IPS-15b (cell line): ENCODE results near the gene LRP1B.

Experiments
- H3K27me3 ChIP-seq: one replicate; pipeline ENCODE4 v1.6.1; 2013; ENCODE audit warnings: low read length; ENCODE audit not compliant: control insufficient read depth, insufficient read depth
- H3K36me3 ChIP-seq: one replicate; pipeline ENCODE4 v1.6.1; 2013; ENCODE audit warnings: low read length; ENCODE audit not compliant: control insufficient read depth, insufficient read depth
- H3K4me1 ChIP-seq: one replicate; pipeline ENCODE4 v1.6.1; 2013; ENCODE audit warnings: mild to moderate bottlenecking, low read length; ENCODE audit not compliant: control insufficient read depth, insufficient read depth
- H3K4me3 ChIP-seq: one replicate; pipeline ENCODE4 v1.5.1; 2013; ENCODE audit warnings: low read depth, low read length
- H3K9ac ChIP-seq: one replicate; pipeline ENCODE4 v1.6.1; 2013; ENCODE audit warnings: low read depth, mild to moderate bottlenecking, low read length
- H3K9me3 ChIP-seq: one replicate; pipeline ENCODE4 v1.6.1; 2013; ENCODE audit warnings: mild to moderate bottlenecking, low read length; ENCODE audit not compliant: control insufficient read depth, insufficient read depth

Gene LRP1B

DNA sequence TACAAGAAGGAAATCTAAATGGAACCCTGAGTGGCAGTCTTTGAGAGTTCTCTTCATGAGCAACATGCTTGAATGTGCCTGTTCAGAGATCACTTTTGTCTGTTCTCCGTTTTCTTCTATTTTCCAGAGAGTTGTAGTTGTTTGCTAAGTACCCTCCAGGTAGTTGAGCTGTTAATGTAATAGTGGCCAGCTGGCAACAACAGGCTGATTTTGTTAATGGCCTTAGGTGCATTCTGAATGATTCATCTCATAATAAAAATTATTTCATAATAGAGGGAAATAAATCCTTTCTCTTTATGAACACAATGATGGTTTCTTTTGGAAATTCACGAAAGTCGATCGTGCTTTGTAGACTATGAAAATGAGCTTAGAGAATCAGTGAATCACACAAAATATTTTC is 136.8 kb downstream of the LRP1B start:
- no peak overlapping the region for H3K4me3 ChIP-seq
- H3K4me1 ChIP-seq = no peaks in the 10 kb centered on the region
- H3K9ac ChIP-seq = no peak overlapping the region
- no peaks in the 10 kb centered on the region for H3K27me3 ChIP-seq
- H3K9me3 ChIP-seq = no peaks in the 10 kb centered on the region
- no peaks in the 10 kb centered on the region for H3K36me3 ChIP-seq

DNA sequence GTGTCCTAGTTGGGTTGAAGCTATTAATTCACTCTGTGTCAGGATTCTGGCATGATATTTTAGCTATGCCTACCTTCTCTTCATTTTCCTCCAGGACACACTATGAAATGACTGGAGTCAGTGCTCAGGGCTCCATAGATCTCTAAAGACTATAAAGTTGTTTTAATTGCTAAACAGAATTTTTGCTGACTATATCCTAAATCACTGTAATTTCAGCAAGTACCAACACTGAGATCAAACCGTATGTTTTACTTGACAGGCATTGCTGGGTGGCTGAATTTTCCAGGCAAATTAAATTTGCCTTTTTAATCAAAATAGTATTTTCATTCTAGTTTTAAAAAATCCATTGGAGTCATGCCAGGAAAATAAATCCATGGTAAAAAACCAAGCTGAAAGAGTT is 138.1 kb downstream of the LRP1B start:
- no peaks in the 10 kb centered on the region for H3K9me3 ChIP-seq

DNA sequence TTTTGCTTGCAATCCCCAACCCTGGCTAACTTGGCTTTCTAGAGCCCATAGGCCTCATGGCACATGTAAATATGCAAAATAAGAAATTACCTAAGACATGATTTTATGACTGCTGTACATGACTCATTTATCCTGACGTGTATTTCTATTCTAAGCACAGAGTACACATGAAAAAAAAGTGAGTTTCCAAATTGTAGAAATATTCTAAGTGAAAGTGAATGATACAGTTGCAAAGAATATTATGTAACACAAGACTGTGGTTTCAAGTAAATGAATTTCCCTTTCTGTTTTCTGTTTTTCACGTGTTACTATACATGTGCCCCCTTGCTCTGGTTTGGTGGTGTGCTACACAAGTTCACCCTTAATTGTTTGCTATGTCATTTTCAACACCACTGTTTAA is 162.4 kb downstream of the LRP1B start:
- Histone ChIP-seq H3K9me3 (no peaks in the 10 kb centered on the region), H3K9ac (no peak overlapping the region), H3K36me3 (no peaks in the 10 kb centered on the region), H3K4me3 (no peak overlapping the region), H3K4me1 (no peaks in the 10 kb centered on the region), H3K27me3 (no peaks in the 10 kb centered on the region)

More for the DNA sequence above, 138.1 kb downstream of the LRP1B start:
- no peaks in the 10 kb centered on the region for H3K36me3 ChIP-seq
- no peak overlapping the region for H3K4me3 ChIP-seq
- H3K4me1 ChIP-seq = no peaks in the 10 kb centered on the region
- H3K9ac ChIP-seq = no peak overlapping the region
- H3K27me3 ChIP-seq = no peaks in the 10 kb centered on the region

DNA sequence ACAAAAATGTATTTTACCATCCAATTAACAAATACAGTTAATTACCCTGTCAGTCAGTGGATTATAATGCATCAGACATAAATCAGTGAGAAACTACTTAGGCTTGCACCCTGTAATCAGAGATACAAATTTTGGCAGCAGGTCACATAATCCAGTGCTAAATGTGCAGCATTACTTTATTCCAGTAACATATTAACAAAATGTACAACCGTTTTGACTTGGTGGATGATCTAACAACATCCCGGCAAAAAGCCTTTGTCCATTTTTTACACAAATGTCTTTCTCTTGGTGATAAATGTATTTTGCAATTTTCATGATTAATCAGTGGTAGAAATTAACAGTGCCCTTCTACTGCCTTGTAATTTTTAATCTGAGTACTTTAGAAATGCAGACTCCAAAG is 162.8 kb downstream of the LRP1B start:
- Histone ChIP-seq H3K4me3 (no peak overlapping the region), H3K9me3 (no peaks in the 10 kb centered on the region), H3K4me1 (no peaks in the 10 kb centered on the region), H3K9ac (no peak overlapping the region), H3K36me3 (no peaks in the 10 kb centered on the region), H3K27me3 (no peaks in the 10 kb centered on the region)

DNA sequence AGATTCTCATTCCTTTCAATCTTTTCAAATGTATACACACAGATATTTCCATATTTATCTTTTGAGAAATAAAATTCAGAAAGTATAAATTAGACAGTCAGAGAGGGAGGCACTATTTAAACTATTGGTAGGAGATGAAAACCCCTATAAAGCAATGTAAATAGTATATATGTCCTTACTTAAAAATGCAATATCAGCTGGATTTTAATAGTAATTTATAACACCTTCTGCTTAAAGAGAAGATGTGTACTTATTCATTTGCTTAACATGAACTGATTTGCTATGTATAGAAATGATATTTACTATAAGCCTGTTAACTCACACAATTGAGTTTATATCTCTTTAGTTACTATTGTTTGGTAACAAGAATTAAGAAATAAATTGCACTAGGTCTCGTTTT is 163.3 kb downstream of the LRP1B start:
- no peaks in the 10 kb centered on the region for H3K27me3 ChIP-seq
- H3K9ac ChIP-seq = no peak overlapping the region
- no peak overlapping the region for H3K4me3 ChIP-seq
- no peaks in the 10 kb centered on the region for H3K4me1 ChIP-seq
- no peaks in the 10 kb centered on the region for H3K9me3 ChIP-seq
- H3K36me3 ChIP-seq = no peaks in the 10 kb centered on the region

DNA sequence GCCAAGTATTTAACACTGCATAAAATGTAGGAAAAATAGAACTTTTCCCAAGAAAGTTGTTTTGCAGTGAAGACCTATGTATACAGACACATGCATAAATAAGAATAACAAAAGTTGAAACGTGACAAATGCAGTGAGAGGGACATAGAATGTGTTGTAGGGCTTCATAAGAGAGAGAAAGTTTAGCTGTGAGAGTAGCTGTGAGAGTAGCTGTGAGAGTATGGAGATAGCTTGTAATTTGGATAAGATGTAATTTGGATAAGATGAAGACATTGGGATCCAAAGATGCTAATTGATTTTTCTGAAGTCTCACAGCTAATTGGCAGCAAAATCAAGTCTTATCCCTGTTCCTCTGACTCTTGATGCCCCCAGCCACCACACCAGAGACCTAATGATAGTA is 170.9 kb downstream of the LRP1B start:
- Histone ChIP-seq H3K36me3 (no peaks in the 10 kb centered on the region), H3K9me3 (no peaks in the 10 kb centered on the region), H3K9ac (no peak overlapping the region)

DNA sequence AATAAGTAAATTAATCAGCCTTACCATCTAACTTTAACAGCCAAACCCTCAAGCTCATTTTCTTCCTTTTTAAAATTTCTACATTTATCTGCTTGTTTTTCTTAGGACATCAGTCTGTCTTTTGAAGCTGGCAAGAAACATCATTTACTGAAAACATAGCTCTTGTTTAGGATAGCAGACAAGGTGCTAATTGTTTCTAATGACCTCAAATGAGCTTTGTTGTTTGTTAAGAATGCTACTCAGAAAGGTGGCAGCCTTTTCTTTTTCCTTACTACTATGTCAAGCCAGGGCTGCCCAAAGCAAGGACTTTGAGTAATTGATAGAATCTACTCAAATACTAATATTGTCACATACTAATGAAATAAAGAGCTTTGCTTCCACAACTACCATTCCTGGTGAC is 171.8 kb downstream of the LRP1B start:
- Histone ChIP-seq H3K4me1 (no peaks in the 10 kb centered on the region), H3K4me3 (no peak overlapping the region), H3K27me3 (no peaks in the 10 kb centered on the region), H3K9me3 (no peaks in the 10 kb centered on the region), H3K9ac (no peak overlapping the region), H3K36me3 (no peaks in the 10 kb centered on the region)

More for the DNA sequence above, 170.9 kb downstream of the LRP1B start:
- Histone ChIP-seq H3K4me1 (no peaks in the 10 kb centered on the region), H3K4me3 (no peak overlapping the region), H3K27me3 (no peaks in the 10 kb centered on the region)

DNA sequence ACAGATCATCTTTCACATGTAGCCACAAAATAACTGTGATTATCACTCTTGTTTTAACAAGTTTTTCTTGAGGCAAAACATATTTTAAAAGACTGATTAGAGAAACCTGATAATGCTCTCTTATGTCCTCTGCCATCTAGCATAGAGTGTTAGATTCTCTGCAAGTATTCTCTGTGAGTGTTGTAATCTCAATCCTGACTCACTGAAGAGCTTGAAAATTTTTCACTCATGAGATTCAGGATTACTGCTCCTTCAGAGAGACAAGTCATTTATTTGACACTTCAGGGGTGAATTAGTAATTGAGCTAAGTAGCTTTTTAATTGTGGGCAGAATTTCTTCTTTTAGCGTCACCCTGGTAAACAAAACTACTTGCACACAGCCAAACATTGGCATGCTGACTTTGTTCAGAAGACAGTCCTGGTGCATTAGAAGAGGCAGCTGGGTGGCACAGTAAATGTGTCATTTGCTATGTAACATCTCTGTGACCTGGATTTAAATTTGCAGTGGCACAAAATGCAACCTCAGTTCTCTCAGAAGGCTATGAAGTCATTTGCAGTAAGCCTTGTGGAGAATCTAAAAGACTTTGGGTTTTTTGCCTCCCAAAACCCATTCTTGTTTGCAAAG is 172.9 kb downstream of the LRP1B start:
- Histone ChIP-seq H3K4me3 (no peak overlapping the region), H3K36me3 (no peaks in the 10 kb centered on the region), H3K9ac (no peak overlapping the region), H3K9me3 (no peaks in the 10 kb centered on the region), H3K27me3 (no peaks in the 10 kb centered on the region), H3K4me1 (no peaks in the 10 kb centered on the region)

DNA sequence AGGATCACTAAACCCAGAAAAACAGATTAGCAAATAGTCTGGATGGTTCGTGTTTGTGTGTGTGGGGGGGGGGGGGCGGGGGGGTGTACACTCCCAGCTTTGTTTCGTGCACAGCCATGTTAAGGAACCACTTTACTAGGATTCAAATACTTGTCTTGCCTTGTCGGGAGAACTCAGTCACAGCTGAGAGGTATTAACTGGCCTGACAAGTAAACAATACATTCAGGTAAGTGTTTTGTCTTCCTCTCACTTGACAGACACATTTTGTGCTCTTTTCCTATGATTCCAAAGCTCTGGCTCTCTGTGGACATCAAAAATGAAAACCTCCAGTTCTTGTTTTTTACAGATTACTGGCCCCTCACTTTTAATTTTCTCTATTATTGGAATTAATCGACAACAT is 173.5 kb downstream of the LRP1B start:
- H3K9me3 ChIP-seq = no peaks in the 10 kb centered on the region
- no peak overlapping the region for H3K4me3 ChIP-seq
- no peaks in the 10 kb centered on the region for H3K36me3 ChIP-seq
- no peaks in the 10 kb centered on the region for H3K4me1 ChIP-seq
- no peaks in the 10 kb centered on the region for H3K27me3 ChIP-seq
- no peak overlapping the region for H3K9ac ChIP-seq

DNA sequence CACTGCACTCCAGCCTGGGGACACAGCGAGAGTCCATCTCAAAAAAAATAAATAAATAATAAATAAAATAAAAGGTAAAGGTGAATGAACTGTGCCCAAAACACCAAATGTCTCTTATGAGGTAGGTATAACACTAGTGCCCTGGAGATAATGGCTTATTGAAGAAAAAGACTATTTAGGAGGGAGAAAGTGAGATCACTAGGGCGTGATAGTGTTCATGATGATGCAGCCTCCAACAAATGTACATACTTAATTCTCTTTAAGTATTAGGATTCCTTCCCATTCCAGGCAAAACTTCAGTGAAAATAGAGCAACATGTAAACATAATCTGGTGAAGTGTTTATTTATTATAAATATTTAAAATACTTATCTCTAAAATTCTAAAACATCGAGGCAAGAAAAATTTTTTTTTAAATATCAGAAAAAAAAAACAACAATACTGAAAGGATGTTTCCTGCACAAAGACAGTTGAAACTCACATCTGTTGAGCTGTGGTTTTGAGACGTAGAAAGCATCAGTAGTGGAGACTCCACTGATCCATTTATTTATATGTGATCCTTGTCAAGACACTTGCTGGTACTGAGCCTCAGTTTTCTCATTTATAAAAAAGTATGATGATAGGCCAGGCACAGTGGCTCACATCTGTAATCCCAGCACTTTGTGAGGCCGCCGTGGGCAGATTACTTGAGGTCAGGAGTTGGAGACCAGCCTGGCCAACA is 183.3 kb downstream of the LRP1B start:
- Histone ChIP-seq H3K27me3 (no peaks in the 10 kb centered on the region), H3K36me3 (no peaks in the 10 kb centered on the region), H3K9ac (no peak overlapping the region), H3K9me3 (no peaks in the 10 kb centered on the region), H3K4me3 (no peak overlapping the region), H3K4me1 (no peaks in the 10 kb centered on the region)

DNA sequence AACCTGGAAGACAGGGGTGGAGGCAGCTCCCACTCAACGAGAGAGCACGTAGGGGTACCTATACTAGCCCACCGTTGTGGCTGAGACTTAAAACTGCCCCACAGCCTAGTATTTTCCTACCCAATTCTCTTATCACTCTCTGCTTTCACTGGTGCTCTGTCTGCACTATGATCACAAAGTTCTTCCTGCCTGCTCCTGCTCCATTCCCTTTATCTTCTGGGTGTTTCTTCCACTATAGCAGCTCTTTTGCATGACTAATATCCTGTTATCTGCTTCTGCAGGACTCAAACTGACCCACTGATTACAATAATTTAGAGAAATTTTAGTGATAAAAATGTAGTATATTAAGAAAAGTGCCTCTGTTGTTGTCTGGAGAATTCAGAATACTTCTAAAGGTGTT is 184.8 kb downstream of the LRP1B start:
- H3K9ac ChIP-seq = no peak overlapping the region
- H3K36me3 ChIP-seq = no peaks in the 10 kb centered on the region
- H3K4me1 ChIP-seq = no peaks in the 10 kb centered on the region
- no peaks in the 10 kb centered on the region for H3K9me3 ChIP-seq
- no peak overlapping the region for H3K4me3 ChIP-seq
- no peaks in the 10 kb centered on the region for H3K27me3 ChIP-seq

DNA sequence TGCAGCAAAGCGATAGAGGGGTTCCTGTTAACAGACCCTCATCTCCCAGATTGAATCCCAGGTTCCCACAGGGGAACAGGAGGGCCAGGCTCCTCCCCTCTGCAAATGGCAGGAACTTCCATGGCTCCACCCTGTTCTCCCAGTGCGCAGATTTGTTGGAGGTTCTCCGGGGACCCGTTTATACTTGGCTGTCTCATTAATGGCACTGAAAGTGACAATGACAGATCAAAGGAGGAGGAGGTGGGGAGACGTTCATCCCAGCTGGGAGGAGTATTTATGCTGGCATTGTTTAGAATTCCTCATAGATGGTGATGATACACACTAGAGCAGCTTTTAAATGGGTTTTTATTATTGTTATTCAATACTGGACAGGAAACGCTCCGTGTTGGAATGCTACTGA is 186.9 kb downstream of the LRP1B start:
- Histone ChIP-seq H3K4me1 (no peaks in the 10 kb centered on the region), H3K36me3 (no peaks in the 10 kb centered on the region), H3K9me3 (no peaks in the 10 kb centered on the region), H3K27me3 (no peaks in the 10 kb centered on the region), H3K9ac (no peak overlapping the region), H3K4me3 (no peak overlapping the region)
